Stimulated activated CD4-positive, alpha-beta T cell treated with anti-CD3 and anti-CD28 coated beads, Interleukin-15, amount 100 ng/mL, for 1 hour (primary cell): ENCODE results near the gene LPIN2.
"Not testable (repeated sequence)": the region's sequence is repeated elsewhere in the genome, so short reads cannot be mapped to it uniquely, and the experiment has no call there.

Experiments used
- DNase-seq, 2 donors: peaks; one replicate each; pipeline ENCODE4 v3.0.0-alpha.2; 2020; ENCODE audit warnings: low read depth in 1 of 2, low spot score in 1 of 2

LPIN2 gene

GRCh38 chr18:3013024-3013804 is at the start of gene LPIN2:
Gene LPIN2 (minus strand): TSS chr18:3013144. CDS start chr18:2960840, 52,304 bp downstream.
- peak; percentile 94 to 95 for DNase-seq

GRCh38 chr18:3061581-3062312 is 48.8 kb upstream of the LPIN2 start:
- DNase-seq, result no peak

- peak in 1 of 2 donors; percentile 15 for DNase-seq
Measured at GRCh38 chr18:3060667-3061580, 48.0 kb upstream of the LPIN2 start.

GRCh38 chr18:3059272-3059671 is 46.3 kb upstream of the LPIN2 start:
- DNase-seq, result no peak

GRCh38 chr18:3058328-3059191 is 45.6 kb upstream of the LPIN2 start:
- DNase-seq, result no peak

GRCh38 chr18:3057526-3057925 is 44.6 kb upstream of the LPIN2 start:
- no peak for DNase-seq

GRCh38 chr18:3056311-3056710 is 43.4 kb upstream of the LPIN2 start:
- DNase-seq, result no peak

- no peak for DNase-seq
Measured at GRCh38 chr18:3055816-3056215, 42.9 kb upstream of the LPIN2 start.

GRCh38 chr18:3055186-3055728 is 42.3 kb upstream of the LPIN2 start:
- DNase-seq, result no peak

- no peak for DNase-seq
Measured at GRCh38 chr18:3054780-3055179, 41.8 kb upstream of the LPIN2 start.

GRCh38 chr18:3054214-3054613 is 41.3 kb upstream of the LPIN2 start:
- DNase-seq, result no peak

GRCh38 chr18:3053081-3053480 is 40.1 kb upstream of the LPIN2 start:
- DNase-seq, result no peak

GRCh38 chr18:3052411-3052758 is 39.4 kb upstream of the LPIN2 start:
- DNase-seq, result no peak

GRCh38 chr18:3051718-3052410 is 38.9 kb upstream of the LPIN2 start:
- DNase-seq, result no peak

GRCh38 chr18:3049897-3050454 is 37.0 kb upstream of the LPIN2 start:
- not testable (repeated sequence) for DNase-seq

GRCh38 chr18:3048820-3049349 is 35.9 kb upstream of the LPIN2 start:
- DNase-seq, result no peak

- no peak for DNase-seq
Measured at GRCh38 chr18:3048121-3048520, 35.2 kb upstream of the LPIN2 start.

GRCh38 chr18:3046216-3046808 is 33.4 kb upstream of the LPIN2 start:
- DNase-seq, result no peak
